ENCODE results near the gene ADAMTS17. TPM values are rescaled to one million over a fixed set of nuclear protein-coding genes. Genes with fewer than 3 reads are reported as not detected.

The ADAMTS17 gene
- total RNA-seq, 1 experiment from 2014 or later = 1.5 TPM

DNA sequence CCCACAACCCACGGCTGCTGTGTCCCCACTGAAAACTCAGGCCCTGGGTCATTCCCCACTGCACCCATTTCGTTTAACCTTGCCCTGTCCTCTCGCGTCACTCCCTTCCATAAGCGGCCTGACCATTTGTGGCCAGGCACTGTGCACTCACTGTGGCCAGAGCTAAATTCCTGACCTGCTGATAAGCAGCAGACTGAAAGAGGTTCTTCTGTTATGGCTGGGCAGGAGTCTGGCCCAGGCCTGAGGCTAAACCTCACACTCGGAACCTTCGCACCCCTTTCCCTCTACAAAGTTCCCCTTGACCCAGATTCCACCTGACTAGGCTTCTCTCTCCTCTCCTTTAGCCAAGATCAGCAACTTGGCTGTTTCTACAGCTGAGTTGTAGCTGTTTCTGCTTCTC lies 62.3 kb downstream of the ADAMTS17 start:
- intact Hi-C loops (cut with micrococcal nuclease; ENCODE audit: unreplicated experiment) = no loop called here
- Mint-ChIP-seq H3K4me3 (ENCODE audit: unreplicated experiment) (no peak overlapping the region), H3K27ac (ENCODE audit: unreplicated experiment) (no peak overlapping the region), H3K36me3 (ENCODE audit: insufficient read depth, unreplicated experiment) (no peaks in the 10 kb centered on the region), H3K4me1 (ENCODE audit: low read depth, unreplicated experiment) (peaks cover 6% of the 10 kb centered on the region), H3K9me3 (ENCODE audit: unreplicated experiment) (no peaks in the 10 kb centered on the region), H3K27me3 (ENCODE audit: insufficient read depth, unreplicated experiment) (no peaks in the 10 kb centered on the region)
- Histone ChIP-seq H3K36me3 (ENCODE audit: control insufficient read depth, insufficient read depth, low read length) (no peaks in the 10 kb centered on the region), H3K9me3 (no peaks in the 10 kb centered on the region), H3K4me1 (no peaks in the 10 kb centered on the region), H3K27me3 (replicated peaks; ENCODE audit: control insufficient read depth, insufficient read depth, low read length) (no peaks in the 10 kb centered on the region), H3K4me3 (ENCODE audit: low read depth, low read length) (no peak overlapping the region)
- POLR2A ChIA-PET = interaction anchor here (0.5 kb wide), 1 partner anchor 68 kb away, joined by 3 read pairs; no protein-coding TSS in a partner anchor
- no TSS peak for BruUV-seq (replicated peaks)
- DNase-seq = no peak
- CTCF ChIA-PET = no interaction called here
- TF ChIP-seq, protein P1, sequence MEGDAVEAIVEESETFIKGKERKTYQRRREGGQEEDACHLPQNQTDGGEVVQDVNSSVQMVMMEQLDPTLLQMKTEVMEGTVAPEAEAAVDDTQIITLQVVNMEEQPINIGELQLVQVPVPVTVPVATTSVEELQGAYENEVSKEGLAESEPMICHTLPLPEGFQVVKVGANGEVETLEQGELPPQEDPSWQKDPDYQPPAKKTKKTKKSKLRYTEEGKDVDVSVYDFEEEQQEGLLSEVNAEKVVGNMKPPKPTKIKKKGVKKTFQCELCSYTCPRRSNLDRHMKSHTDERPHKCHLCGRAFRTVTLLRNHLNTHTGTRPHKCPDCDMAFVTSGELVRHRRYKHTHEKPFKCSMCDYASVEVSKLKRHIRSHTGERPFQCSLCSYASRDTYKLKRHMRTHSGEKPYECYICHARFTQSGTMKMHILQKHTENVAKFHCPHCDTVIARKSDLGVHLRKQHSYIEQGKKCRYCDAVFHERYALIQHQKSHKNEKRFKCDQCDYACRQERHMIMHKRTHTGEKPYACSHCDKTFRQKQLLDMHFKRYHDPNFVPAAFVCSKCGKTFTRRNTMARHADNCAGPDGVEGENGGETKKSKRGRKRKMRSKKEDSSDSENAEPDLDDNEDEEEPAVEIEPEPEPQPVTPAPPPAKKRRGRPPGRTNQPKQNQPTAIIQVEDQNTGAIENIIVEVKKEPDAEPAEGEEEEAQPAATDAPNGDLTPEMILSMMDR (IDR thresholded peaks at IDR 0.05; ENCODE audit: insufficient read depth in 1 of 2, low read depth in 1 of 2, low read length in 1 of 2, severe bottlenecking in 1 of 2, unreplicated experiment in 1 of 2) = no peak

DNA sequence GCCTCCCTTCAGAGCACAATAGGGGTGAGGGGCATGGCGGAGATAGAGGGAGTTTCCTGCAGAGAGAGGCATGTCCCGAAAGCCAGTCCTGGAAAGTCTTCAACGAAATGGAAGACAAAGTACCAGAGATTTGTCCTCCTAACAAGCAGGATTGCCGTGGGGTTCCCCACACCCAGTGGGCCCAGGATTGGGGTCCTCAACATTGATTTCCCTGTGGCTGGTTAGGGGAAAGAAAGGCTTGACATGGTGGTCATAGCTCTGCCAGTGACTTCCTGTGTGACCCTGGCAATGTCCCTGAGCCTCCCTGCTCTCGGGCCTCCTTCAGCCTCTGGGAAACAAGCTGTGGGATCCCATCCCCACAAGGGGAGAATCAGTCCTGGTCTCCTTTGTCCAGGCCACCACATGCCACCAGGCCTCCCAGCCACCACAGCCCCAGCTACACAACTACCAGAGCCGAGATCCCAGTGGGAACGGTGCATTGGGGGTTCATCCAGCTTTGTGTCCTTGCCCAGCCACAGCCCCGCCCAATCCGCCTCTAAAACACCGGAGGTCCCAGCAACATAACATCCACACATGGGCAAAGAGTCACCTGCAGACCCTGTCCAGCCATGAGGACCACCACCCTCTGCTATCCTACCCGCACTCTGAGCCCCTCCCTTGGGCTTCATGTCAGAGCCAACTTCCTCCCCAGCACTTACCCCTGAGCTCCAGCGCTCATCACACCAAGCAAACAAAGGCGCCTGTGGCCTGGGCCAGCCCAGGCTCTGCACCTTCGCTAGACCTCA lies 63.0 kb downstream of the ADAMTS17 start:
- Histone ChIP-seq H3K4me3 (ENCODE audit: low read depth, low read length) (no peak overlapping the region), H3K4me1 (no peaks in the 10 kb centered on the region), H3K27me3 (replicated peaks; ENCODE audit: control insufficient read depth, insufficient read depth, low read length) (no peaks in the 10 kb centered on the region), H3K9me3 (no peaks in the 10 kb centered on the region), H3K36me3 (ENCODE audit: control insufficient read depth, insufficient read depth, low read length) (no peaks in the 10 kb centered on the region)
- ChIA-PET POLR2A (interaction anchor here (0.5 kb wide), 1 partner anchor 67 kb away, joined by 3 read pairs; no protein-coding TSS in a partner anchor), CTCF (no interaction called here)
- Mint-ChIP-seq H3K4me1 (ENCODE audit: low read depth, unreplicated experiment) (peaks cover 6% of the 10 kb centered on the region), H3K9me3 (ENCODE audit: unreplicated experiment) (peaks cover 4% of the 10 kb centered on the region), H3K27me3 (ENCODE audit: insufficient read depth, unreplicated experiment) (no peaks in the 10 kb centered on the region), H3K27ac (ENCODE audit: unreplicated experiment) (no peak overlapping the region), H3K36me3 (ENCODE audit: insufficient read depth, unreplicated experiment) (no peaks in the 10 kb centered on the region), H3K4me3 (ENCODE audit: unreplicated experiment) (no peak overlapping the region)
- intact Hi-C loops (cut with micrococcal nuclease; ENCODE audit: unreplicated experiment) = no loop called here
- DNase-seq = no peak
- BruUV-seq (replicated peaks) = no TSS peak
- TF ChIP-seq, protein P1 (IDR thresholded peaks at IDR 0.05; ENCODE audit: insufficient read depth in 1 of 2, low read depth in 1 of 2, low read length in 1 of 2, severe bottlenecking in 1 of 2, unreplicated experiment in 1 of 2) = no peak

DNA sequence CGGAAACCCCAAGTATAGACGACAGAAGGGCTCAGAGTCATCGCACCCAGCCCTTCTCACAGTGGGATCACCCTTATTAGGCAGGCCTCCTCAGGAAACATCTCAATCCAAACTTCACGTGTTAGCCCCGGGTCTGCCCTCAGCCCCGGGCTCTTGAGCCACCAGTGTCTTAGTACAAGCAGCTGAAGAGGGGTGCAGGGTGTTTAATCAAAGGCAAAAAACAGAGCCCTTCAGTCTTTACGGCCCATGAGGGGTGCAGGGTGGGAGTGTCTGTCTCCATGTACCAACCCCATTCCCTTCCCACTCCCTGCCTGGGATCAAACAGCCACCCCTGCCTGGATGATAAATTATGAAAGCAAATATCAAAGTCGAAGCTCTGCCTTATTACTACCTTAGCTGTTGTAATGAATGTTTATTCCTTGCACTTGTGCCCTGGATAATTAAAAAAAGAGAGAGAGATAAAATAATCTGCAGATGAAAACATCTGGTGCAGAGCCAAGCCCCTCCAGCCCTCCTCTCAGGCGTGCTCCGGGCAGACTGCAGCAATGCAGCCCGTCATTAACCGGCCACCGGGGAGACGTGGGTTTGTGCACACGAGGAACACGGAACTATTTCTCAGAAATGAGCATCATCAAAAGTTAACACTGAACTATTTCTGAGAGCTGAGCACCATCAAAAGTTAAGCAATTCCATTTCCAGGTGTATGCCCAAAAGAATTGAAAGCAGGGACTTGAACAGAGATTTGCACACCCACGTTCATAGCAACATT lies 64.5 kb downstream of the ADAMTS17 start:
- no peak overlapping the region for H3K4me3 Mint-ChIP-seq (ENCODE audit: unreplicated experiment)
- H3K4me1 Mint-ChIP-seq (ENCODE audit: low read depth, unreplicated experiment) = peaks cover 6% of the 10 kb centered on the region
- H3K36me3 ChIP-seq (ENCODE audit: control insufficient read depth, insufficient read depth, low read length) = no peaks in the 10 kb centered on the region
- H3K9me3 ChIP-seq = peaks cover 8% of the 10 kb centered on the region
- H3K36me3 Mint-ChIP-seq (ENCODE audit: insufficient read depth, unreplicated experiment) = no peaks in the 10 kb centered on the region
- no peaks in the 10 kb centered on the region for H3K27me3 Mint-ChIP-seq (ENCODE audit: insufficient read depth, unreplicated experiment)
- TF ChIP-seq, protein P1 (IDR thresholded peaks at IDR 0.05; ENCODE audit: insufficient read depth in 1 of 2, low read depth in 1 of 2, low read length in 1 of 2, severe bottlenecking in 1 of 2, unreplicated experiment in 1 of 2) = no peak
- POLR2A ChIA-PET = no interaction called here
- H3K27me3 ChIP-seq (replicated peaks; ENCODE audit: control insufficient read depth, insufficient read depth, low read length) = no peaks in the 10 kb centered on the region
- BruUV-seq (replicated peaks) = no TSS peak
- CTCF ChIA-PET = no interaction called here
- no peak overlapping the region for H3K4me3 ChIP-seq (ENCODE audit: low read depth, low read length)
- DNase-seq = no peak
- no peak overlapping the region for H3K27ac Mint-ChIP-seq (ENCODE audit: unreplicated experiment)
- H3K4me1 ChIP-seq = no peaks in the 10 kb centered on the region
- peaks cover 19% of the 10 kb centered on the region for H3K9me3 Mint-ChIP-seq (ENCODE audit: unreplicated experiment)
- intact Hi-C loops (cut with micrococcal nuclease; ENCODE audit: unreplicated experiment) = no loop called here
